ENCODE data around the gene ZNF80. TPM values are rescaled to one million over a fixed set of nuclear protein-coding genes. Genes with fewer than 3 reads are reported as not detected.
A peak's percentile ranks its signal among the peaks of the same experiment; 100 is the strongest.

The ZNF80 gene
- total RNA-seq, 1 experiment from 2014 or later: not detected

DNA sequence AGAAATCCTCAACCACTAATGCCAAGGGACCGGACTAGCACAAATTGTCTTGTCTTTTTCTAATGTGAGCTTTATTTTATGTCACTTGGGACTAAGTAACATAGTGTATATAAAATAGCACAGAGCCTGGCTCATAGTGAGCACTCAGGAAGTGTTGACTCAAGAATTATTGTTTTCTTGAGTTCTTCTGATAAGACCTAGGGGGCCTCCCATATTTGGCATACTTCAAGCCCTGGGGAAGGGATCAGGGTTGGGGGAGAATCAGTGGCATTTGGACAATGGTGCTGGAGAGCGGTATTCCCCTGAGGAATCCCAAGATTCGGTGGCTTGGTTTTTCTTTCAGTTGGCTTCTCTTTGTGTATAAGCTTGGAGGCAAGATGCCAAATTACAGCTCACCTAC lies 19.4 kb downstream of the ZNF80 start:
- H3K4me2 ChIP-seq (ENCODE audit: low read depth, low read length, poor library complexity, severe bottlenecking): peak overlapping the region; percentile 59
- no peaks in the 10 kb centered on the region for H3K27me3 ChIP-seq (ENCODE audit: low read length)
- H3K4me1 ChIP-seq (ENCODE audit: low read length): peaks cover 83% of the 10 kb centered on the region
- no peak overlapping the region for H2AFZ ChIP-seq (ENCODE audit: low read length)
- no peaks in the 10 kb centered on the region; the same call in 1 of the 2 replicates for H3K79me2 ChIP-seq (ENCODE audit: low read length)
- H3K4me3 ChIP-seq (ENCODE audit: low read length): no peak overlapping the region
- H3K36me3 ChIP-seq (ENCODE audit: insufficient read depth, low read length): no peaks in the 10 kb centered on the region
- no peak for DNase-seq
- no peak overlapping the region for H3K9ac ChIP-seq (ENCODE audit: low read length)
- peak overlapping the region; percentile 98 for H3K27ac ChIP-seq (ENCODE audit: low read length)
- no peaks in the 10 kb centered on the region for H3K9me2 ChIP-seq (replicated peaks; ENCODE audit: insufficient read depth, low read length)
- no peaks in the 10 kb centered on the region for H4K20me1 ChIP-seq (ENCODE audit: insufficient read depth, low read depth, low read length)
- no peaks in the 10 kb centered on the region for H3K9me3 ChIP-seq (ENCODE audit: low read length)

DNA sequence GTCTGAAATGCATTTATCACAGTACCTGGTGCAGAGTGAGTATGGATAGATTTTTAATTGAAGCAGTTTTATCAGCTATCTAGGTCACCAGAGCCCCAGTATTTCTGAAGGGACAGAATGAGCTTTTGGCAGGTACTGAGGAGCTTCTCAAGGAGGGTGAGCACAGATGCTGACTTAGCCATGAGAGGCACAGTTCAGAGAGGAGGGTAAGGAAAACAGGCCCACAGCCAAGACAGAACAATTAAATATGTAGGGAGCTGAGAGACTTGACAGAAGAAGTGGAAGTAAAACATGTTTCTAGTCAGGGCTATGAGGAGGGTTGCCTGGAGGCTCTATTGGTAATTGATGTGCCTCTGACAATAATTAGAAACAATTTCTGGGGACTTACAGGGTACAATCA lies 20.1 kb downstream of the ZNF80 start:
- Histone ChIP-seq H3K79me2 (ENCODE audit: low read length) (no peaks in the 10 kb centered on the region; the same call in 1 of the 2 replicates), H4K20me1 (ENCODE audit: insufficient read depth, low read depth, low read length) (no peaks in the 10 kb centered on the region), H3K27ac (ENCODE audit: low read length) (peak overlapping the region; percentile 98), H3K9me3 (ENCODE audit: low read length) (no peaks in the 10 kb centered on the region), H3K4me3 (ENCODE audit: low read length) (no peak overlapping the region), H3K9ac (ENCODE audit: low read length) (0 out of 2 replicates have a peak overlapping the region, but pooled peaks have one; percentile 6), H3K27me3 (ENCODE audit: low read length) (no peaks in the 10 kb centered on the region), H2AFZ (ENCODE audit: low read length) (no peak overlapping the region), H3K36me3 (ENCODE audit: insufficient read depth, low read length) (no peaks in the 10 kb centered on the region), H3K9me2 (replicated peaks; ENCODE audit: insufficient read depth, low read length) (no peaks in the 10 kb centered on the region), H3K4me2 (ENCODE audit: low read depth, low read length, poor library complexity, severe bottlenecking) (peak overlapping the region; percentile 5), H3K4me1 (ENCODE audit: low read length) (peaks cover 89% of the 10 kb centered on the region)
- DNase-seq: no peak

GRCh38 chr3:114216186-114216970 lies 21.0 kb downstream of the ZNF80 start:
- Histone ChIP-seq H3K4me2 (ENCODE audit: low read depth, low read length, poor library complexity, severe bottlenecking) (peak overlapping the region; percentile 77), H3K79me2 (ENCODE audit: low read length) (no peaks in the 10 kb centered on the region; the same call in 1 of the 2 replicates), H3K27me3 (ENCODE audit: low read length) (no peaks in the 10 kb centered on the region), H3K9me3 (ENCODE audit: low read length) (no peaks in the 10 kb centered on the region), H3K4me1 (ENCODE audit: low read length) (peaks cover 95% of the 10 kb centered on the region), H3K27ac (ENCODE audit: low read length) (peak overlapping the region; percentile 98), H3K9ac (ENCODE audit: low read length) (peak overlapping the region; percentile 77), H2AFZ (ENCODE audit: low read length) (0 out of 2 replicates have a peak overlapping the region, but pooled peaks have one; percentile 54), H3K4me3 (ENCODE audit: low read length) (peak overlapping the region; percentile 63; the same call in 1 of the 2 replicates), H3K9me2 (replicated peaks; ENCODE audit: insufficient read depth, low read length) (no peaks in the 10 kb centered on the region), H4K20me1 (ENCODE audit: insufficient read depth, low read depth, low read length) (no peaks in the 10 kb centered on the region), H3K36me3 (ENCODE audit: insufficient read depth, low read length) (no peaks in the 10 kb centered on the region)
- DNase-seq: no peak

GRCh38 chr3:114214542-114215341 lies 22.6 kb downstream of the ZNF80 start:
- no peak overlapping the region for H2AFZ ChIP-seq (ENCODE audit: low read length)
- no peaks in the 10 kb centered on the region for H3K9me2 ChIP-seq (replicated peaks; ENCODE audit: insufficient read depth, low read length)

GRCh38 chr3:114213627-114214541 lies 23.5 kb downstream of the ZNF80 start:
- H4K20me1 ChIP-seq (ENCODE audit: insufficient read depth, low read depth, low read length): no peaks in the 10 kb centered on the region
- H3K27me3 ChIP-seq (ENCODE audit: low read length): no peaks in the 10 kb centered on the region
- H3K9me3 ChIP-seq (ENCODE audit: low read length): no peaks in the 10 kb centered on the region
- peak overlapping the region; percentile 77 for H3K9ac ChIP-seq (ENCODE audit: low read length)
- H3K36me3 ChIP-seq (ENCODE audit: insufficient read depth, low read length): no peaks in the 10 kb centered on the region
- H3K4me1 ChIP-seq (ENCODE audit: low read length): peaks cover 77% of the 10 kb centered on the region
- H3K4me2 ChIP-seq (ENCODE audit: low read depth, low read length, poor library complexity, severe bottlenecking): peak overlapping the region; percentile 77
- peak; percentile 96 for DNase-seq
- peak overlapping the region; percentile 98 for H3K27ac ChIP-seq (ENCODE audit: low read length)
- peak overlapping the region; percentile 63 for H3K4me3 ChIP-seq (ENCODE audit: low read length)
- no peaks in the 10 kb centered on the region; the same call in 1 of the 2 replicates for H3K79me2 ChIP-seq (ENCODE audit: low read length)
- no peaks in the 10 kb centered on the region for H3K9me2 ChIP-seq (replicated peaks; ENCODE audit: insufficient read depth, low read length)
- peak overlapping the region; percentile 77 for H2AFZ ChIP-seq (ENCODE audit: low read length)

More at GRCh38 chr3:114214542-114215341, 22.6 kb downstream of the ZNF80 start:
- no peaks in the 10 kb centered on the region for H4K20me1 ChIP-seq (ENCODE audit: insufficient read depth, low read depth, low read length)
- peak overlapping the region; percentile 98 for H3K27ac ChIP-seq (ENCODE audit: low read length)
- H3K27me3 ChIP-seq (ENCODE audit: low read length): no peaks in the 10 kb centered on the region
- peak; percentile 83 for DNase-seq
- no peaks in the 10 kb centered on the region; the same call in 1 of the 2 replicates for H3K79me2 ChIP-seq (ENCODE audit: low read length)
- H3K4me1 ChIP-seq (ENCODE audit: low read length): peaks cover 86% of the 10 kb centered on the region
- H3K4me3 ChIP-seq (ENCODE audit: low read length): peak overlapping the region; percentile 63
- no peaks in the 10 kb centered on the region for H3K36me3 ChIP-seq (ENCODE audit: insufficient read depth, low read length)
- H3K4me2 ChIP-seq (ENCODE audit: low read depth, low read length, poor library complexity, severe bottlenecking): peak overlapping the region; percentile 77
- H3K9ac ChIP-seq (ENCODE audit: low read length): peak overlapping the region; percentile 77
- H3K9me3 ChIP-seq (ENCODE audit: low read length): no peaks in the 10 kb centered on the region

DNA sequence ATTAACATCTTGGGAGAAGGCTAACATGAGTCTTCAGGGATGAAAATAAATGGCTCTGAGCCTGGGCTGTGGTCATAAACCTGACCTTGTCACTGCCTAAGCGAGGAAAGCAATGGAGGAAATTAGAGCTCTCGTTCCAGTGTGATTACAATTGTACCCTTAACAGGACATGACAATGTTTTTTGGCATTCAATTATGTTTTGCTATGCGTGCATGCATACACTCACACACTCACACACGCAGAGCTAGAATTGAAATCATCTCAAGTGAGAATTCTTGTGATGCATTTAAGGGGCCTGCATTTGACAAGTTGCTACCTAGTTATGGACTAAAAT lies 24.1 kb downstream of the ZNF80 start:
- H2AFZ ChIP-seq (ENCODE audit: low read length): peak overlapping the region; percentile 77
- peaks cover 71% of the 10 kb centered on the region for H3K4me1 ChIP-seq (ENCODE audit: low read length)
- DNase-seq: no peak
- no peaks in the 10 kb centered on the region; the same call in 1 of the 2 replicates for H3K79me2 ChIP-seq (ENCODE audit: low read length)
- peak overlapping the region; percentile 63 for H3K4me3 ChIP-seq (ENCODE audit: low read length)
- no peaks in the 10 kb centered on the region for H3K27me3 ChIP-seq (ENCODE audit: low read length)
- H3K36me3 ChIP-seq (ENCODE audit: insufficient read depth, low read length): no peaks in the 10 kb centered on the region
- peak overlapping the region; percentile 77 for H3K9ac ChIP-seq (ENCODE audit: low read length)
- no peaks in the 10 kb centered on the region for H4K20me1 ChIP-seq (ENCODE audit: insufficient read depth, low read depth, low read length)
- peak overlapping the region; percentile 98 for H3K27ac ChIP-seq (ENCODE audit: low read length)
- H3K9me2 ChIP-seq (replicated peaks; ENCODE audit: insufficient read depth, low read length): no peaks in the 10 kb centered on the region
- H3K4me2 ChIP-seq (ENCODE audit: low read depth, low read length, poor library complexity, severe bottlenecking): peak overlapping the region; percentile 77
- H3K9me3 ChIP-seq (ENCODE audit: low read length): no peaks in the 10 kb centered on the region

- peak overlapping the region; percentile 98 for H3K27ac ChIP-seq (ENCODE audit: low read length)
Measured at GRCh38 chr3:114212646-114213045, 24.7 kb downstream of the ZNF80 start.

More at GRCh38 chr3:114212646-114213045, 24.7 kb downstream of the ZNF80 start:
- Histone ChIP-seq H3K4me2 (ENCODE audit: low read depth, low read length, poor library complexity, severe bottlenecking) (peak overlapping the region; percentile 77), H3K9me2 (replicated peaks; ENCODE audit: insufficient read depth, low read length) (no peaks in the 10 kb centered on the region), H3K36me3 (ENCODE audit: insufficient read depth, low read length) (no peaks in the 10 kb centered on the region), H3K9me3 (ENCODE audit: low read length) (no peaks in the 10 kb centered on the region), H3K79me2 (ENCODE audit: low read length) (no peaks in the 10 kb centered on the region; the same call in 1 of the 2 replicates), H3K4me3 (ENCODE audit: low read length) (peak overlapping the region; percentile 63), H4K20me1 (ENCODE audit: insufficient read depth, low read depth, low read length) (no peaks in the 10 kb centered on the region), H2AFZ (ENCODE audit: low read length) (peak overlapping the region; percentile 77; the same call in 1 of the 2 replicates), H3K27me3 (ENCODE audit: low read length) (no peaks in the 10 kb centered on the region), H3K9ac (ENCODE audit: low read length) (peak overlapping the region; percentile 77), H3K4me1 (ENCODE audit: low read length) (peaks cover 65% of the 10 kb centered on the region)
- DNase-seq: no peak
